ENCODE results near the gene PFKFB4.

Gene PFKFB4

DNA sequence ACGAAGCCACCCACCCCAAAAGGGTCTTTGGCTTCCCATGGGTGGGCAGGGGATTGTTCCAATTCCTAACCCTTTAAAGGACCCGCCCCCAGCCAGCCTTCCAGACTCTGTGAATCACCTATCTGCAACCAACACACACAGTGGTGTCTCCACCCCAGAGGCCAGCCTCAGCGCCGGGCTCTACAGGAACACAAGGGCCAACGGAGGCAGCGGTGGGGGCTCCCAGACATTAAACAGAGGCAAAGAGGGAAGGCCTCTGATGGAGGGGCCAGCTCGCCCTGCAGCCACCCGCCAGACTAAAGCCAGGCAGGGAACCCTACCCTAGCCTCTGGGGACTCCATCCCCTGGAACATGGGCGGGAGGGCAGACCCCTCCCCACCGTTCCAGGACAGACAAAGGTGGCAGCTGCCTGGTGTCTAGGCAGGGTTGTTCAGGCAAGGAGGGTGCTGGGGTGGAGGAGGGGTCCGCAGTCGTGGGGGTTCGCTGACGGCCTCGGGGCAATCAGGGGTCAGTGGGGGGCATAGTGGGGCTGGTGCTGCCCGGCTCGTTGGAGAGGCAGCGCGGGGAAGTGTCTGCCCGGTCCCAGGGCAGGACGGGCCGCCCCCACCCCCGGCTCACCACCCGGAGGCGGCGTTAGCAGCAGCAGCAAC, 53.1 kb downstream of the PFKFB4 start:
- TF ChIP-seq FOXP2 (optimal IDR thresholded peaks at IDR 0.05; ENCODE audit: borderline replicate concordance, extremely low read depth, extremely low read length, insufficient read depth), result no peak

DNA sequence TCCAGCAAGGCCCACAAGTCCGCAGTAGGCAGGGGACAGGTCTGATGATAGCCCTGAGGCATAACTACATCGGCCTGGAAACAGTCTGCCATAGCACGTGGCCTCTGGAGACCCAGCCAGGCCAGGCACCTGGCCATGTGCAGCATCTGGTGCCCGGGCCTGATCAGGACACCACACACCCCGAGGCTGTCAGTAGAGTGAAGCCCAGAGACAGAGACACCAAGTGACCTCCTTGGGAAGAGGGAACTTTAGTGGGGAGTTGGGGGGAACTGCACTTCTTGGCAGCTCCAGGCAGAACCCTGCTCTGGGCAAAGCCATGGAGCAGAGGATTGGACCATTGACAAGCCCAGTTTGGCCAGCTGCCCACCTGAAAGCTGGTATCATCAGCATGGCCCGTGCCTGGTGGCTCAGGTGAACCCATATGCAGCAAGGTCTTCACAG, 53.9 kb downstream of the PFKFB4 start:
- TF ChIP-seq POLR2AphosphoS5 (IDR thresholded peaks at IDR 0.05; ENCODE audit: low read depth, low read length) (no peak), TAF1 (IDR thresholded peaks at IDR 0.05; ENCODE audit: borderline replicate concordance, insufficient read depth, low read length) (no peak), SIN3A (IDR thresholded peaks at IDR 0.05; ENCODE audit: borderline replicate concordance, insufficient read depth, low read length) (no peak), FOXP2 (optimal IDR thresholded peaks at IDR 0.05; ENCODE audit: borderline replicate concordance, extremely low read depth, extremely low read length, insufficient read depth) (no peak)
- TF ChIP-seq, protein P1, sequence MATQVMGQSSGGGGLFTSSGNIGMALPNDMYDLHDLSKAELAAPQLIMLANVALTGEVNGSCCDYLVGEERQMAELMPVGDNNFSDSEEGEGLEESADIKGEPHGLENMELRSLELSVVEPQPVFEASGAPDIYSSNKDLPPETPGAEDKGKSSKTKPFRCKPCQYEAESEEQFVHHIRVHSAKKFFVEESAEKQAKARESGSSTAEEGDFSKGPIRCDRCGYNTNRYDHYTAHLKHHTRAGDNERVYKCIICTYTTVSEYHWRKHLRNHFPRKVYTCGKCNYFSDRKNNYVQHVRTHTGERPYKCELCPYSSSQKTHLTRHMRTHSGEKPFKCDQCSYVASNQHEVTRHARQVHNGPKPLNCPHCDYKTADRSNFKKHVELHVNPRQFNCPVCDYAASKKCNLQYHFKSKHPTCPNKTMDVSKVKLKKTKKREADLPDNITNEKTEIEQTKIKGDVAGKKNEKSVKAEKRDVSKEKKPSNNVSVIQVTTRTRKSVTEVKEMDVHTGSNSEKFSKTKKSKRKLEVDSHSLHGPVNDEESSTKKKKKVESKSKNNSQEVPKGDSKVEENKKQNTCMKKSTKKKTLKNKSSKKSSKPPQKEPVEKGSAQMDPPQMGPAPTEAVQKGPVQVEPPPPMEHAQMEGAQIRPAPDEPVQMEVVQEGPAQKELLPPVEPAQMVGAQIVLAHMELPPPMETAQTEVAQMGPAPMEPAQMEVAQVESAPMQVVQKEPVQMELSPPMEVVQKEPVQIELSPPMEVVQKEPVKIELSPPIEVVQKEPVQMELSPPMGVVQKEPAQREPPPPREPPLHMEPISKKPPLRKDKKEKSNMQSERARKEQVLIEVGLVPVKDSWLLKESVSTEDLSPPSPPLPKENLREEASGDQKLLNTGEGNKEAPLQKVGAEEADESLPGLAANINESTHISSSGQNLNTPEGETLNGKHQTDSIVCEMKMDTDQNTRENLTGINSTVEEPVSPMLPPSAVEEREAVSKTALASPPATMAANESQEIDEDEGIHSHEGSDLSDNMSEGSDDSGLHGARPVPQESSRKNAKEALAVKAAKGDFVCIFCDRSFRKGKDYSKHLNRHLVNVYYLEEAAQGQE (IDR thresholded peaks at IDR 0.05; ENCODE audit: insufficient read depth in 1 of 2, low read depth in 2 of 2, low read length in 2 of 2), result no peak

DNA sequence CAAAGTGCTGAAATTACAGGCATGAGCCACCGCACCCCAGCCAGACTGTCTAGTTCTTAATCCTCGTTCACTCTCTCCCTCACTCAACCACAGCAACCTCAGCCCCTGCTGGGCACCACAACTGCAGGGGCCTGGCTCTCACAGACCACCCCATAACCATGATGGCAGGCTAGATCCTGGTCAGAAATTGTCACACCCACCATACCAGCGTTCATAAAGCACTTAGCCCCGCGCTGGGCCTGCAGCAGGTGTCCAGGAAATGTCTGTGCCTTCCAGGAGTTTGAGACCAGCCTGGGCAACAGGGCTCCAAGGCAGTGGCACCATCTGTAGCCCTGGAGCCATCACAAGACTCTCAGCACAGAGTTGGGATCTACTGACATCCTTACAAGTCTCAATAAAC, 54.5 kb downstream of the PFKFB4 start:
- TF ChIP-seq TAF1 (IDR thresholded peaks at IDR 0.05; ENCODE audit: borderline replicate concordance, insufficient read depth, low read length) (no peak), SIN3A (IDR thresholded peaks at IDR 0.05; ENCODE audit: borderline replicate concordance, insufficient read depth, low read length) (no peak), POLR2AphosphoS5 (IDR thresholded peaks at IDR 0.05; ENCODE audit: low read depth, low read length) (no peak), FOXP2 (optimal IDR thresholded peaks at IDR 0.05; ENCODE audit: borderline replicate concordance, extremely low read depth, extremely low read length, insufficient read depth) (no peak)
- TF ChIP-seq, protein P1 (IDR thresholded peaks at IDR 0.05; ENCODE audit: insufficient read depth in 1 of 2, low read depth in 2 of 2, low read length in 2 of 2), result no peak

DNA sequence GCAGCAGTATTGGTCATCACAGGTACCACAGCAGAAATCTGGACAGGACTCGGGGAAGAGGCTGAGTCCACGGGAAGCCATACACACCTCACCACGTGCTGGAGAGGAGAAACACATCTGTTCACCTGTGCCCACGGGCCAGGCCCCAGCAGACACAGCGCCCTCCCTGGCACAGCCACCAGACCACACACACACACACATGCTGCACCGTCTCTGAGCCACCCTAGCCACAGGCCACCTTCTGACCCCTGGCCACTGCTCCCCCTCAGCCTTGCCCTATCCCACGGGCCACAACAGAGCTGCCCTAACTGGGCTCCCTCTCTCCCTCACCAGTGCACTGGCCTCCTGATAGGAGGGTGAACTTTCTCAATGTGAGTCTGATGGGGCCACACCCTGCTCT, 55.4 kb downstream of the PFKFB4 start:
- TF ChIP-seq POLR2AphosphoS5 (IDR thresholded peaks at IDR 0.05; ENCODE audit: low read depth, low read length), result no peak
- TF ChIP-seq TAF1 (IDR thresholded peaks at IDR 0.05; ENCODE audit: borderline replicate concordance, insufficient read depth, low read length), result no peak
- TF ChIP-seq SIN3A (IDR thresholded peaks at IDR 0.05; ENCODE audit: borderline replicate concordance, insufficient read depth, low read length), result no peak
- TF ChIP-seq, protein P1 (IDR thresholded peaks at IDR 0.05; ENCODE audit: insufficient read depth in 1 of 2, low read depth in 2 of 2, low read length in 2 of 2), result no peak
- TF ChIP-seq FOXP2 (optimal IDR thresholded peaks at IDR 0.05; ENCODE audit: borderline replicate concordance, extremely low read depth, extremely low read length, insufficient read depth), result no peak

DNA sequence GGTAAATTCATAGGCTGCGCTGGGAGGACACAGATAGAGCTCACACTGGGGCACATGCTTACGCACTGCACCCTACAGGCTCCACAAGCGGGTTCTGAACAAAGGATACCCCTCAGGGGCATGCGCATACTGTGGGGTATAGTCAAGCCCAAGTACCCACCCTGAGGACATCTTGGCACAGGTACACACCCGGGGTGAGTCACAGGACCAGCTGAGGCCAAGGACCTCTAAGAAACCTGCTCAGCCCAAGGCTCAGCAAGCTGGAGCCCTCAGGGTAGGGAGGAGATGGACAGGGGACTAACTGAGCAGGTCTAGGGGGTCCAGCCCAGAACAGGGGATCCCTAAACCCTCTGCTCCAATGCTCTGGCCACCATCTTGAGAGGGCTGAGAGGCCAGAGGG, 55.9 kb downstream of the PFKFB4 start:
- TF ChIP-seq SIN3A (IDR thresholded peaks at IDR 0.05; ENCODE audit: borderline replicate concordance, insufficient read depth, low read length) (no peak), POLR2AphosphoS5 (IDR thresholded peaks at IDR 0.05; ENCODE audit: low read depth, low read length) (no peak), FOXP2 (optimal IDR thresholded peaks at IDR 0.05; ENCODE audit: borderline replicate concordance, extremely low read depth, extremely low read length, insufficient read depth) (no peak), TAF1 (IDR thresholded peaks at IDR 0.05; ENCODE audit: borderline replicate concordance, insufficient read depth, low read length) (no peak)
- TF ChIP-seq, protein P1 (IDR thresholded peaks at IDR 0.05; ENCODE audit: insufficient read depth in 1 of 2, low read depth in 2 of 2, low read length in 2 of 2), result no peak
